Nephron progenitor cell (in vitro differentiated cells): Measurements from ENCODE around the gene NGF.

Experiments used
- DNase-seq: peaks from one replicate; pipeline ENCODE4 v3.0.0; 2021
- H3K27ac Mint-ChIP-seq: 2 replicates; pipeline ENCODE4 v1.8.0; 2021; ENCODE audit warnings: mild to moderate bottlenecking, moderate library complexity, mixed read lengths
- H3K27me3 Mint-ChIP-seq: 2 replicates; pipeline ENCODE4 v1.8.0; 2021; ENCODE audit warnings: mild to moderate bottlenecking, low read depth, mixed read lengths; ENCODE audit not compliant: poor library complexity
- H3K36me3 Mint-ChIP-seq: 2 replicates; pipeline ENCODE4 v1.8.0; 2021; ENCODE audit warnings: low read depth, mixed read lengths
- H3K4me1 Mint-ChIP-seq: 2 replicates; pipeline ENCODE4 v1.8.0; 2021; ENCODE audit warnings: mixed read lengths
- H3K4me3 Mint-ChIP-seq: 2 replicates; pipeline ENCODE4 v1.8.0; 2021; ENCODE audit warnings: mild to moderate bottlenecking, moderate library complexity, mixed read lengths
- H3K9me3 Mint-ChIP-seq: 2 replicates; pipeline ENCODE4 v1.8.0; 2021; ENCODE audit warnings: mild to moderate bottlenecking, moderate library complexity, mixed read lengths
- TF ChIP-seq, protein P1 (sequence below): fragments of 200-600 bp; sonication (generic); IDR thresholded peaks from 2 replicates; pipeline ENCODE4 v1.5.0; 2021; ENCODE audit warnings: antibody characterized with exemption

NGF gene

DNA sequence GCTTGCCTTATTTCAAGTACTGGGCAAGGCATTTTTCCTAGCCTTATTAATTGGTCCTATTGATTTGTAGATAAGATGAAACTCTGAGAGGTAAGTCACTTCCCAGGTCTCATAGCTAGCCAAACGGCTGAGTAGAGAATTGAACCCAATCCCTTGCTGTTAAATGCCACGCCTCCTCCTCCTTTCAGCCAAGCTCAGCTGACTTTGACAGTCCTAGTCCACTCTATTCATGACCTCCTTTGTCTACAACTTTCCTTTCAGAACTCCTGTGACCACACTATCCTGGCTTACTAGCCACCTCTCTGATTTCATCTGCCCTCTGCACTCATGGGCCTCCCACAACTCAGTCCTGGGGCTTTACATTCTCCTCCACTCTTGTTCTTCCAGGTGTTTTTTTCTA, 3.9 kb upstream of the NGF start:
- TF ChIP-seq, protein P1, sequence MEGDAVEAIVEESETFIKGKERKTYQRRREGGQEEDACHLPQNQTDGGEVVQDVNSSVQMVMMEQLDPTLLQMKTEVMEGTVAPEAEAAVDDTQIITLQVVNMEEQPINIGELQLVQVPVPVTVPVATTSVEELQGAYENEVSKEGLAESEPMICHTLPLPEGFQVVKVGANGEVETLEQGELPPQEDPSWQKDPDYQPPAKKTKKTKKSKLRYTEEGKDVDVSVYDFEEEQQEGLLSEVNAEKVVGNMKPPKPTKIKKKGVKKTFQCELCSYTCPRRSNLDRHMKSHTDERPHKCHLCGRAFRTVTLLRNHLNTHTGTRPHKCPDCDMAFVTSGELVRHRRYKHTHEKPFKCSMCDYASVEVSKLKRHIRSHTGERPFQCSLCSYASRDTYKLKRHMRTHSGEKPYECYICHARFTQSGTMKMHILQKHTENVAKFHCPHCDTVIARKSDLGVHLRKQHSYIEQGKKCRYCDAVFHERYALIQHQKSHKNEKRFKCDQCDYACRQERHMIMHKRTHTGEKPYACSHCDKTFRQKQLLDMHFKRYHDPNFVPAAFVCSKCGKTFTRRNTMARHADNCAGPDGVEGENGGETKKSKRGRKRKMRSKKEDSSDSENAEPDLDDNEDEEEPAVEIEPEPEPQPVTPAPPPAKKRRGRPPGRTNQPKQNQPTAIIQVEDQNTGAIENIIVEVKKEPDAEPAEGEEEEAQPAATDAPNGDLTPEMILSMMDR = no peak
- H3K4me1 Mint-ChIP-seq = peaks cover 24% of the 10 kb centered on the region
- peaks cover 63% of the 10 kb centered on the region for H3K27me3 Mint-ChIP-seq
- no peak overlapping the region for H3K27ac Mint-ChIP-seq
- no peaks in the 10 kb centered on the region for H3K36me3 Mint-ChIP-seq
- H3K4me3 Mint-ChIP-seq = no peak overlapping the region
- no peaks in the 10 kb centered on the region for H3K9me3 Mint-ChIP-seq
- no peak for DNase-seq

DNA sequence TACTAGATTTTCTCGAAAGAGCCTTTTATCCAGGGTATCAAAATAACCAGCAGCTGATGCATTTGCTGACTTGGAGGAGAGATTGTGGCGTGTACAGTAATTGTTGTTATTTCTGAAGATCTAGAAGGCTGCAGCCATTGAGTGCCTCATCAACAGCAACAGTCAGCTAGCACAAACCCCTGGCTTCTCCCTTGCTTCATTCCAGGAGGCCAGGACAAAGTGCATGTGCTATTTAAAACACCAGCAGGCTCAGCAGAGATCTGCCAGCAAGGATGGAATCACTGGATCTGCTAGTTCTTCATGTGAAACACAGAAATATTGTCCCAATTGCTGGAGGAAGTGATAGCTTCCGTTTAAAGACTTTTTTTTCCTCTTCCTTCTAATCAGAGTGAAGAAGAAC, 2.8 kb upstream of the NGF start:
- Mint-ChIP-seq H3K4me1 (peaks cover 33% of the 10 kb centered on the region), H3K9me3 (no peaks in the 10 kb centered on the region), H3K36me3 (no peaks in the 10 kb centered on the region), H3K27me3 (peaks cover 74% of the 10 kb centered on the region), H3K27ac (no peak overlapping the region), H3K4me3 (no peak overlapping the region)
- DNase-seq = no peak
- TF ChIP-seq, protein P1 = no peak

DNA sequence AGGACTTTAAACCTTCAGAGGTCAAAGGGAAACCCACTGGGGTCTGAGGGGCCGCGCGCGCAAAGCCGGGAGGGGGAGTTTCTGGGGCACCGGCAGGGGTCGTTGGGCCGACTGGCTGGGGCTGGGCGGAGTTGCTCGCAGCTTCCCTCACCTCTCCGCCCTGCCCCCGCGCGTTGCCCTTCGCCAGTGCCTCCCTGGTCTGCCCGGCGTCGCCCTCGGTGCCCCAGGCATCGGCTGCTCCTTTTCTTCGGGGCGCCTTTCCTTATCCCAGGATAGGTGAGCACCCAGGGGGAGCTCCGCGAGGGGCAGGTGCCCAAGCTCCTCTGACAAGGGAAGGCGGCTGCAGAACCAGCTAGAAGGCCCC, 390 bp upstream of the NGF start:
- TF ChIP-seq, protein P1 = no peak
- H3K27me3 Mint-ChIP-seq = peaks cover 76% of the 10 kb centered on the region

DNA sequence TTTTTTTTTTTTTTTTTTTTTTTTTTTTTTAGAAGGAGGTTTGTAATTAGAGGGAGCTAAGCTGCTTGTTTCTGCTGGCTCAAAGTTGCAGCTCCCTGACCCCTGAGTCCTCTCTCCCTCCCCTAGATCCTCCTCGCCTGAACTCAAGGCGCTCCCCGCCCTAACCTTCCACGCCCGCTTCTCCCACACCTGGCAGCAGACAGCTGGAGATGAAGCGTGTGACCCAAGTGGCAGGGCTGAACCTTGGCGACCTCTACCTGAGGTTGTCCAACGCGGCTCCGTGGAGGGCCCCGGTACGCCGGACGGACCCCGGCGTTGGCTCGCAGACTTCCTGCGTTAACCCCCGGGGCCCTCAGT, 795 bp downstream of the NGF start:
- peak overlapping the region; percentile 89 for H3K4me3 Mint-ChIP-seq
- H3K4me1 Mint-ChIP-seq = peaks cover 31% of the 10 kb centered on the region
- H3K27me3 Mint-ChIP-seq = peaks cover 78% of the 10 kb centered on the region
- H3K36me3 Mint-ChIP-seq = no peaks in the 10 kb centered on the region
- no peak for DNase-seq
- H3K27ac Mint-ChIP-seq = no peak overlapping the region
- TF ChIP-seq, protein P1 = no peak
- no peaks in the 10 kb centered on the region for H3K9me3 Mint-ChIP-seq

More for the DNA sequence above, 390 bp upstream of the NGF start:
- H3K36me3 Mint-ChIP-seq = no peaks in the 10 kb centered on the region
- DNase-seq = peak; percentile 67
- peak overlapping the region; percentile 89 for H3K4me3 Mint-ChIP-seq
- H3K4me1 Mint-ChIP-seq = peaks cover 33% of the 10 kb centered on the region
- no peak overlapping the region for H3K27ac Mint-ChIP-seq
- no peaks in the 10 kb centered on the region for H3K9me3 Mint-ChIP-seq

DNA sequence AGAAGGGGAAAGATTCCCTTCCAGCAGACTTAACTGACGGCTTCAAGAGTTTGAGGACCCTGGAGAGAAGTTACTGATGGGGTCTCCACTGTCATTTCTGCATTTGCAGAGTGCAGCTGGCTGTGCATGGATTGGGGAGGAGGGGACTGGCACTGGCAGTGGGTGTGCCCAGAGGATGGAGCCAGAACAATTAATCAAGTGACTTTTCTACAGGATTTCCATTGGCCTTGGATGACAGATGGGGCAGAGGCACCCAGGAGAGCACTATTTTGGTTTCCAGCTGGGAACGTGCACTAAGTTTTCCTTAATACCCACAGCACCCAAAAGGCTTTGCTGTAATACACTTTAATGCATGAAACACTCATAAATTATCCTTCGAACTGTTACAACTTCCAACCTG, 1.3 kb downstream of the NGF start:
- H3K27me3 Mint-ChIP-seq = peaks cover 75% of the 10 kb centered on the region
- H3K36me3 Mint-ChIP-seq = no peaks in the 10 kb centered on the region
- peak overlapping the region; percentile 89 for H3K4me3 Mint-ChIP-seq
- H3K4me1 Mint-ChIP-seq = peaks cover 26% of the 10 kb centered on the region
- DNase-seq = no peak
- TF ChIP-seq, protein P1 = no peak
- H3K27ac Mint-ChIP-seq = no peak overlapping the region
- no peaks in the 10 kb centered on the region for H3K9me3 Mint-ChIP-seq

DNA sequence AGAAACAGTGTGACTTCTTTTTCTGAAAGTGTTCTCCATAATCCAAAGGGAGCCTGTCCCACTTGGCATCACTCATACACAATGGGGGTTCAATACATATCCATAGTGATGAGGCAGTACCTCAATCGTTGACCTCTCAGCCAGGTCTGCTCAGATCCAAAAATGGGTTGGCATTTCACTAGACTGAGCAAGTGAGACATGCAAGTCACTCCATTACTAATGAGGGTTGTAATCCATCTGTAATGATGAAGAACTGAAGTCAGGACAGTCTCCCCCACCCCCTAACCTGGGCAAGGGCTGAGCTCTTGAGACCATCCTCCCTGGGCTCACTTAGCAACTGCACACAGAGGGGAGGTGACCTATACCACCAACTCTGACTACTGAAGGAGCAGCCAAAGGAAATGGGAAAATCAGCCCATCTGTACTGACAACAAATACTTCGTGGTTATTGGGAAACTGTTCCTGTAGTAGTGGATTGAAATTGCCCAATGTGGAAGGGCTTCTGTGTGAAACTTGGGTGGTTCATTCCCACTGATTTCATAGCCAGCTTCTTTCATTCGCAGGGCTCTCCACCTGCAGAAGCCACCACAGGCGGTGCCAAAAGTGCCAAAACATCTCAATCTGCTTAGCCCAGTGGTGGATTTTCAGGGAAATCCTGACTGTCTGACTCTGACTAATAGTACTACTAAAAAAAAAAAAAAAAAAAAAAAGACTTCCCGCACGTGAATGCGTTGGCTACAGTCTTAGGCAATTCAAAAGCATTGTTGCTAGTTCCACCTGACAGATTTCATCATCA, 5.0 kb downstream of the NGF start:
- H3K27ac Mint-ChIP-seq = no peak overlapping the region

More for the DNA sequence above, 5.0 kb downstream of the NGF start:
- no peaks in the 10 kb centered on the region for H3K9me3 Mint-ChIP-seq
- no peaks in the 10 kb centered on the region for H3K36me3 Mint-ChIP-seq
- peaks cover 49% of the 10 kb centered on the region for H3K27me3 Mint-ChIP-seq
- no peak overlapping the region for H3K4me3 Mint-ChIP-seq
- no peak for DNase-seq
- TF ChIP-seq, protein P1 = no peak
- H3K4me1 Mint-ChIP-seq = peaks cover 20% of the 10 kb centered on the region
